Measurements from ENCODE around the gene TADA3. TPM values are rescaled to one million over a fixed set of nuclear protein-coding genes. Genes with fewer than 3 reads are reported as not detected.

TADA3 gene
- total RNA-seq, 1 experiment from 2014 or later, result 68.7 TPM

Other genes with a start within 250 kb of the TADA3 start
- not detected in 2 replicates for gene LHFPL4, start 238.7 kb downstream of the TADA3 start, total RNA-seq (2014; rRNA removed; shearing (Covaris generic))
- 25.5 and 27.4 TPM in 2 replicates for gene MTMR14, start 143.0 kb downstream of the TADA3 start, total RNA-seq (2014; rRNA removed; shearing (Covaris generic))
- gene CPNE9, start 88.6 kb downstream of the TADA3 start, total RNA-seq (2014; rRNA removed; shearing (Covaris generic)), result 0.36 TPM in 1 of 2 replicates, not detected in the other
- gene BRPF1, start 60.7 kb downstream of the TADA3 start, total RNA-seq (2014; rRNA removed; shearing (Covaris generic)), result 23.4 and 23.8 TPM in 2 replicates
- gene OGG1, start 42.5 kb downstream of the TADA3 start, total RNA-seq (2014; rRNA removed; shearing (Covaris generic)), result 29.3 and 31.2 TPM in 2 replicates
- gene CAMK1, start 22.5 kb downstream of the TADA3 start, total RNA-seq (2014; rRNA removed; shearing (Covaris generic)), result 0.81 and 3.2 TPM in 2 replicates
- gene ARPC4, start 609 bp upstream of the TADA3 start, total RNA-seq (2014; rRNA removed; shearing (Covaris generic)), result 155 and 192 TPM in 2 replicates
- gene TTLL3, start 17.8 kb upstream of the TADA3 start, total RNA-seq (2014; rRNA removed; shearing (Covaris generic)), result 3.4 and 5.3 TPM in 2 replicates
- 21.3 and 25.8 TPM in 2 replicates for gene RPUSD3, start 51.5 kb upstream of the TADA3 start, total RNA-seq (2014; rRNA removed; shearing (Covaris generic))
- 0.61 and 1.5 TPM in 2 replicates for gene CIDEC, start 87.8 kb upstream of the TADA3 start, total RNA-seq (2014; rRNA removed; shearing (Covaris generic))
- 24.0 and 26.0 TPM in 2 replicates for gene JAGN1, start 98.1 kb upstream of the TADA3 start, total RNA-seq (2014; rRNA removed; shearing (Covaris generic))
- 13.4 and 17.0 TPM in 2 replicates for gene IL17RE, start 110.4 kb upstream of the TADA3 start, total RNA-seq (2014; rRNA removed; shearing (Covaris generic))
- gene IL17RC, start 124.6 kb upstream of the TADA3 start, total RNA-seq (2014; rRNA removed; shearing (Covaris generic)), result 18.6 and 23.4 TPM in 2 replicates
- gene CRELD1, start 141.4 kb upstream of the TADA3 start, total RNA-seq (2014; rRNA removed; shearing (Covaris generic)), result 10.4 and 12.9 TPM in 2 replicates
- 0.65 and 0.89 TPM in 2 replicates for gene PRRT3, start 159.9 kb upstream of the TADA3 start, total RNA-seq (2014; rRNA removed; shearing (Covaris generic))
- 35.5 and 41.7 TPM in 2 replicates for gene EMC3, start 194.4 kb upstream of the TADA3 start, total RNA-seq (2014; rRNA removed; shearing (Covaris generic))
- gene FANCD2, start 234.0 kb upstream of the TADA3 start, total RNA-seq (2014; rRNA removed; shearing (Covaris generic)), result 13.0 and 14.5 TPM in 2 replicates